ENCODE data around the gene RETN. TPM values are rescaled to one million over a fixed set of nuclear protein-coding genes. Genes with fewer than 3 reads are reported as not detected.

The RETN gene
- total RNA-seq, 6 experiments from 2014 or later, result not detected

DNA sequence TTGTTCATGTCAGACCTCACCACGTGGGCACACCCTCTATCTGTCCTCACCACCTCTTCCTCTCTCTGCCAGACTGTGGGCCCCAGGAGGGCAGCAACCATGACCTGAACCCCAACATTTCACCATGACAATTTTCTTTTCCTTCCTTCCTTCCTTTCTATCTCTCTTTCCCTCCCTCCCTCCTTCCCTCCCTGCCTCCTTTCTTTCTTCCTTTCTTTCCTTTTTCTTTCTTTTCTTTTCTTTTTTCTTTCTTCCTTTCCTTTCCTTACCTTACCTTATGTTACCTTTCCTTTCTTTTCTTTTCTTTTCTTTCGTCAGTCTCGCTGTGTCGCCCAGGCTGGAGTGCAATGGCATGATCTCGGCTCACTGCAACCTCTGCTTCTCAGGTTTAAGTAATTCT, 41.8 kb downstream of the RETN start:
- H3K36me3 Mint-ChIP-seq (ENCODE audit: low read depth), result no peaks in the 10 kb centered on the region
- no peak for DNase-seq
- no peaks in the 10 kb centered on the region for H3K4me1 Mint-ChIP-seq (ENCODE audit: low read depth)
- H3K27me3 Mint-ChIP-seq (ENCODE audit: insufficient read depth), result peaks cover 13% of the 10 kb centered on the region
- no peaks in the 10 kb centered on the region for H3K9me3 Mint-ChIP-seq
- H3K4me3 Mint-ChIP-seq, result no peak overlapping the region
- TF ChIP-seq, protein P1, sequence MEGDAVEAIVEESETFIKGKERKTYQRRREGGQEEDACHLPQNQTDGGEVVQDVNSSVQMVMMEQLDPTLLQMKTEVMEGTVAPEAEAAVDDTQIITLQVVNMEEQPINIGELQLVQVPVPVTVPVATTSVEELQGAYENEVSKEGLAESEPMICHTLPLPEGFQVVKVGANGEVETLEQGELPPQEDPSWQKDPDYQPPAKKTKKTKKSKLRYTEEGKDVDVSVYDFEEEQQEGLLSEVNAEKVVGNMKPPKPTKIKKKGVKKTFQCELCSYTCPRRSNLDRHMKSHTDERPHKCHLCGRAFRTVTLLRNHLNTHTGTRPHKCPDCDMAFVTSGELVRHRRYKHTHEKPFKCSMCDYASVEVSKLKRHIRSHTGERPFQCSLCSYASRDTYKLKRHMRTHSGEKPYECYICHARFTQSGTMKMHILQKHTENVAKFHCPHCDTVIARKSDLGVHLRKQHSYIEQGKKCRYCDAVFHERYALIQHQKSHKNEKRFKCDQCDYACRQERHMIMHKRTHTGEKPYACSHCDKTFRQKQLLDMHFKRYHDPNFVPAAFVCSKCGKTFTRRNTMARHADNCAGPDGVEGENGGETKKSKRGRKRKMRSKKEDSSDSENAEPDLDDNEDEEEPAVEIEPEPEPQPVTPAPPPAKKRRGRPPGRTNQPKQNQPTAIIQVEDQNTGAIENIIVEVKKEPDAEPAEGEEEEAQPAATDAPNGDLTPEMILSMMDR (IDR thresholded peaks at IDR 0.05), result no peak
- no peak overlapping the region for H3K27ac Mint-ChIP-seq

DNA sequence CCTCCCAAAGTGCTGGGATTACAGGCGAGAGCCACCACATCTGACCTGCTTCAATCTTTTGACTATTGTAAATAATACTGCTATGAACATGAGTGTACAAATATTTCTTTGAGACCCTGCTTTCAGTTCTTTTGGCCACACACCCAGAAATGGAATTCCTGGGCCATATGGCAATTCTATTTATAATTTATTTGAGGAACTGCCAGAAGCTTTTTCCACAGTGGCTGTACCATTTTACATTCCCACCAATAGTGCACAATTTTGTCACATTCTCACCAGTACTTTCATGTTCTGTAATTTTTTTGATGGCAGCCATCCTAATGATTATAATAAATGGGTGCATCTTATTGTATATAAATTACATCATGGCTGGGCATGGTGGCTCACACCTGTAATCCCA, 46.8 kb downstream of the RETN start:
- Mint-ChIP-seq H3K4me3 (no peak overlapping the region), H3K9me3 (no peaks in the 10 kb centered on the region; the same call in 1 of the 2 replicates), H3K27ac (no peak overlapping the region), H3K4me1 (ENCODE audit: low read depth) (no peaks in the 10 kb centered on the region), H3K27me3 (ENCODE audit: insufficient read depth) (peaks cover 10% of the 10 kb centered on the region), H3K36me3 (ENCODE audit: low read depth) (no peaks in the 10 kb centered on the region)
- DNase-seq, result no peak
- TF ChIP-seq, protein P1 (IDR thresholded peaks at IDR 0.05), result no peak

DNA sequence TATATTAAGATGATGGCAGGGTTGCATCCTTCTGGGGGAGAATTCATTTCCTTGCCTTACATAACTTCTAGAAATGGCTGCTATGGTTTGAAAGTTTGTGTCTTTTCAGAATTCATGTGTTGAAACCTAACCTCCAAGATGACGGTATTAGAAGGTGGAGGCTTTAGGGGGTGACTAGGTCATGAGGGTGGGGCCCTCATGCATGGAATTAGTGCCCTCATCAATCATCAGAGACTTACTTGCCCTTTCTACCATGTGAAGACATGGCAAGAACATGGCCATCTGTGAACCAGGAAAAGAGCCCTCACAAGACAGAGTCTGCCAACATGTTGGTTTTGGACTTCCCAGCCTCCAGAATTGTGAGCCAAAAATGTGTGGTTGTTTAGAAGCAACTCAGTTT, 47.9 kb downstream of the RETN start:
- peaks cover 8% of the 10 kb centered on the region for H3K27me3 Mint-ChIP-seq (ENCODE audit: insufficient read depth)
- no peak for DNase-seq
- no peak overlapping the region for H3K4me3 Mint-ChIP-seq
- H3K4me1 Mint-ChIP-seq (ENCODE audit: low read depth), result no peaks in the 10 kb centered on the region
- H3K36me3 Mint-ChIP-seq (ENCODE audit: low read depth), result no peaks in the 10 kb centered on the region
- H3K9me3 Mint-ChIP-seq, result no peaks in the 10 kb centered on the region; the same call in 1 of the 2 replicates
- H3K27ac Mint-ChIP-seq, result no peak overlapping the region
- TF ChIP-seq, protein P1 (IDR thresholded peaks at IDR 0.05), result no peak

DNA sequence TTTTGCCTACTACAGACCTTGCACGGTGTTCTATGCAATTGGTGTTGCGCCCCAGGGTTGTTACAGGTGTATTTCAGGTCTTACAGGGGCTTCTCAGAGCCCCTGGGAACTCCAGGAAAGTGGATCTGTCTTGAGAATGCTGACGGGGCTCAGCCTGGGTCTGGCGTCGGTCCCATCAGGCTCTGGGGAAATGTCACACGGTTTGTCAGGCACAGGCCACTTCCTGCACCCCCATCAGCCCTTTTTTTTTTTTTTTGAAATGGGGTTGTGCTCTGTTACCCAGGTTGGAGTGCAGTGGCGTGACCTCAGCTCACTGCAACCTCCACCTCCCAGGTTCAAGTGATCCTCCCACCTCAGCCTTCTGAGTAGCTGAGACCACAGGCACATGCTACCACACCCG, 49.8 kb downstream of the RETN start:
- Mint-ChIP-seq H3K4me1 (ENCODE audit: low read depth) (no peaks in the 10 kb centered on the region), H3K9me3 (no peaks in the 10 kb centered on the region; the same call in 1 of the 2 replicates), H3K36me3 (ENCODE audit: low read depth) (no peaks in the 10 kb centered on the region), H3K4me3 (no peak overlapping the region), H3K27me3 (ENCODE audit: insufficient read depth) (peaks cover 18% of the 10 kb centered on the region), H3K27ac (no peak overlapping the region)
- DNase-seq, result no peak
- TF ChIP-seq, protein P1 (IDR thresholded peaks at IDR 0.05), result no peak

Other genes with a start within 250 kb of the RETN start
- gene PEX11G, start 180.0 kb upstream of the RETN start, total RNA-seq (2021; fragmentation: NEBNext Ultra II Directional; extraction: Animal tissue kit (Norgen Biotek cat#: 25700)), result 1 to 10 TPM in 3 of 6 experiments, under 1 TPM in 3; 0.51 to 2.8 (median 1.0) TPM
- 10 to 100 TPM; 30.0 to 41.1 (median 35.8) TPM for gene ZNF358, start 152.9 kb upstream of the RETN start, total RNA-seq (2021; fragmentation: NEBNext Ultra II Directional; extraction: Animal tissue kit (Norgen Biotek cat#: 25700))
- 10 to 100 TPM; 18.2 to 28.7 (median 21.3) TPM for gene MCOLN1, start 146.4 kb upstream of the RETN start, total RNA-seq (2021; fragmentation: NEBNext Ultra II Directional; extraction: Animal tissue kit (Norgen Biotek cat#: 25700))
- gene PNPLA6, start 133.3 kb upstream of the RETN start, total RNA-seq (2021; fragmentation: NEBNext Ultra II Directional; extraction: Animal tissue kit (Norgen Biotek cat#: 25700)), result 100 to 1,000 TPM; 123 to 157 (median 138) TPM
- gene CAMSAP3, start 73.2 kb upstream of the RETN start, total RNA-seq (2021; fragmentation: NEBNext Ultra II Directional; extraction: Animal tissue kit (Norgen Biotek cat#: 25700)), result not detected
- 10 to 100 TPM; 35.1 to 39.8 (median 36.3) TPM for gene XAB2, start 39.5 kb upstream of the RETN start, total RNA-seq (2021; fragmentation: NEBNext Ultra II Directional; extraction: Animal tissue kit (Norgen Biotek cat#: 25700))
- 100 to 1,000 TPM in 5 of 6 experiments, 10 to 100 TPM in 1; 82.1 to 138 (median 110) TPM for gene PET100, start 39.3 kb upstream of the RETN start, total RNA-seq (2021; fragmentation: NEBNext Ultra II Directional; extraction: Animal tissue kit (Norgen Biotek cat#: 25700))
- gene PCP2, start 35.3 kb upstream of the RETN start, total RNA-seq (2021; fragmentation: NEBNext Ultra II Directional; extraction: Animal tissue kit (Norgen Biotek cat#: 25700)), result not detected
- gene STXBP2, start 31.9 kb upstream of the RETN start, total RNA-seq (2021; fragmentation: NEBNext Ultra II Directional; extraction: Animal tissue kit (Norgen Biotek cat#: 25700)), result 1 to 10 TPM; 1.8 to 6.7 (median 4.4) TPM
- not detected for gene MCEMP1, start 8.0 kb downstream of the RETN start, total RNA-seq (2021; fragmentation: NEBNext Ultra II Directional; extraction: Animal tissue kit (Norgen Biotek cat#: 25700))
- gene TRAPPC5, start 11.8 kb downstream of the RETN start, total RNA-seq (2021; fragmentation: NEBNext Ultra II Directional; extraction: Animal tissue kit (Norgen Biotek cat#: 25700)), result 100 to 1,000 TPM; 143 to 179 (median 159) TPM
- not detected for gene FCER2, start 33.1 kb downstream of the RETN start, total RNA-seq (2021; fragmentation: NEBNext Ultra II Directional; extraction: Animal tissue kit (Norgen Biotek cat#: 25700))
- not detected for gene CLEC4G, start 63.1 kb downstream of the RETN start, total RNA-seq (2021; fragmentation: NEBNext Ultra II Directional; extraction: Animal tissue kit (Norgen Biotek cat#: 25700))
- not detected for gene CD209, start 78.5 kb downstream of the RETN start, total RNA-seq (2021; fragmentation: NEBNext Ultra II Directional; extraction: Animal tissue kit (Norgen Biotek cat#: 25700))
- gene CLEC4M, start 94.2 kb downstream of the RETN start, total RNA-seq (2021; fragmentation: NEBNext Ultra II Directional; extraction: Animal tissue kit (Norgen Biotek cat#: 25700)), result not detected
- gene EVI5L, start 161.2 kb downstream of the RETN start, total RNA-seq (2021; fragmentation: NEBNext Ultra II Directional; extraction: Animal tissue kit (Norgen Biotek cat#: 25700)), result 10 to 100 TPM; 26.4 to 33.0 (median 27.7) TPM
- gene PRR36, start 205.3 kb downstream of the RETN start, total RNA-seq (2021; fragmentation: NEBNext Ultra II Directional; extraction: Animal tissue kit (Norgen Biotek cat#: 25700)), result under 1 TPM in 4 of 6 experiments, not detected in 2; 0.05 to 0.18 (median 0.09) TPM
- 1 to 10 TPM; 4.9 to 7.3 (median 6.1) TPM for gene LRRC8E, start 219.5 kb downstream of the RETN start, total RNA-seq (2021; fragmentation: NEBNext Ultra II Directional; extraction: Animal tissue kit (Norgen Biotek cat#: 25700))
- gene MAP2K7, start 234.8 kb downstream of the RETN start, total RNA-seq (2021; fragmentation: NEBNext Ultra II Directional; extraction: Animal tissue kit (Norgen Biotek cat#: 25700)), result 10 to 100 TPM; 21.7 to 25.8 (median 22.8) TPM
- gene TGFBR3L, start 245.8 kb downstream of the RETN start, total RNA-seq (2021; fragmentation: NEBNext Ultra II Directional; extraction: Animal tissue kit (Norgen Biotek cat#: 25700)), result 10 to 100 TPM in 2 of 6 experiments, 1 to 10 TPM in 4; 4.5 to 12.0 (median 7.7) TPM

All from HFFc6 (cell line).